Cerebellar cortex (tissue), 1 donor: ENCODE results near the gene CAPN13.

ENCODE experiments used
- DNase-seq: peaks from one replicate; pipeline ENCODE4 v3.0.0-alpha.2; 2015; ENCODE audit warnings: low spot score

The CAPN13 gene

DNA sequence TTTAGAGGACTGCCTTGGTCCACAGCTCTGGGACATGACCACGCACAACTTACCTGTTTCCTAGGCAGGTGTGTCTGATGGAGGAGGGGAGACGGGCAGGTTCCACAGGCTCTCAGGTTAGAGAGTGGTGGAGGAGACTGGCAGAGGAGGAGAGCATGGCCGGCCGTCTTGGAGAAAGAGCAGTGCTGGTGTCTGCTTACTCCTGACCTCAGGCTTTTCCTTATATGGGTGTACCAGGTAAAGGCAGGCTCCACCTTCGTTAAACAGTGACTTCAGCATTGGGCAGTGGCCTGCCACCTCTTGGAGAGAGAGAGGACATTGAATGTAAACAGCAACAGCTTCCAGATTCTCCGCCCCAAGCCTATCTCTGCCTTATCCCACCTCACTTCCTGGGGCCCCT is at the start of gene CAPN13:
Gene CAPN13, minus strand, starts transcription at position 198 of the 400 bp plus-strand sequence. CDS start 20,121 bp downstream, outside the sequence.
- no peak for DNase-seq

DNA sequence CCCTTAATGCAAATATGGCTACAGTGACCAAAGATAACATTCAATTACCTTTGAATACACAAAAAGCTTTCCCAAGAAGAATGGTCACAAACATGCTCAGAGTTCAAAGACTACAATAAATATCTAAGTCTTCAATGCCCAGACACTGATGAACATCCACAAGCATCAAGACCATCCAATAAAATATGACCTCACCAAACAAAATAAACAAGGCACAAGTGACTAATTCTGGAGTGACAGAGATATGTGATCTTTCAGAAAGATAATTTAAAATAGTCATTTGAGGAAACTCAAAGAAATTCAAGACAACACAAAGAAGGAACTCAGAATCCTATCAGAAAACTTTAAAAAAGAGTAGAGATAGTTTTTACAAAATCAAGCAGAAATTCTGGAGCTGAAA is 40.6 kb upstream of the CAPN13 start:
- no peak for DNase-seq

DNA sequence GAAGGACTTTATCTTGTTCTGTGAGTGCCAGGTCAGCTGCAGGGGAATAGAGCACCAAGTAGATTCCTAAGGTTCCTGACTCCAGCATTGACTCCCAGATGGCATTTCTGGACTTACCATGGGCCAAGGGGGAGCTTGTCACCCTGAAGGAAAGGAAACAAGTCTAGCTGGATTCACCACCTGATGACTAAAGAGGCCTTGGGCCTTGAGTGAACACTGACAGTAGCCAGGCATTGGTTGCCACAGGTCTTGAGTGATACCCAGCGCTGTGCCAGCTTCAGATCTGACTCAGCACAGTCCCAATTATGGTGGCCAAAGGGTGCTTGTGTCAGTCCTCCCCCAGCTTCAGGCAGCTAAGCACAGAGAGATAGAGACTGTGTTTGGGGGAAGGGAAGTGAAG is 40.1 kb upstream of the CAPN13 start:
- DNase-seq = no peak

GRCh38 chr2:30828586-30828985 is 21.3 kb upstream of the CAPN13 start:
- DNase-seq = no peak

GRCh38 chr2:30826916-30827315 is 19.7 kb upstream of the CAPN13 start:
- DNase-seq = no peak

- no peak for DNase-seq
Measured at GRCh38 chr2:30826481-30826880, 19.2 kb upstream of the CAPN13 start.

- DNase-seq = no peak
Measured at GRCh38 chr2:30823452-30823851, 16.2 kb upstream of the CAPN13 start.

- DNase-seq = no peak
Measured at GRCh38 chr2:30821960-30822359, 14.7 kb upstream of the CAPN13 start.

DNA sequence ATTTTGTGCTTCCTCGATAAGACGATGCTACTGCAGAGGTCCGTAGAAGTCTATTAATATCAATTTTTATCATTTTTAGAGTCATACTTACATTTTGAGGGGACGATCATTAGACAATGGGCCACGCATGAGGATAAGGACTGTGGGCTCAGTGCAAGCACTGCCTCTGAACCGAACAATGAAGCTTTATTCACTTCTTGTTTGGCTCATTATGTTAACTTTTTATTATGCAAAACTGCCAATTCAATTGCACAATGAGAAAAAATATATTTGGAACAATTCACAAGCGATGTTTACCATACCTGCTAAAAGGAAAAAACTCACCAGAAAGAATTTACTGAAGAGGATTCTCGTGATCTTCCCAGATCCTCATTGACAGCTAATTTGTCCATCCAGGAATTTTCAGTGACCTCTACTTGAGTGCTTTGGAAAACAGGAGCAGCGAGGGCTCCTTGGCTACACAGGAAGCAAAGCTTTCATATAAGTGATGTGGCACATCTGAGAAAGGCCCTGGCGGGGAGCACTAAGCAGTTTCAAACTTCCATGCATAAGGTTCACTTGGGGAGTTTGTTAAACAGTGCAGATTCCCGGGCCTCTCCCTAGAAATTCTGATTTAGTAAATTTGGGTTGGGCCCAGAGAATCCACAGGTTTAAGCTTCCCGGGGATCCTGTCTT is 13.3 kb upstream of the CAPN13 start:
- no peak for DNase-seq

GRCh38 chr2:30809938-30810337 is 2.7 kb upstream of the CAPN13 start:
- DNase-seq = no peak

DNA sequence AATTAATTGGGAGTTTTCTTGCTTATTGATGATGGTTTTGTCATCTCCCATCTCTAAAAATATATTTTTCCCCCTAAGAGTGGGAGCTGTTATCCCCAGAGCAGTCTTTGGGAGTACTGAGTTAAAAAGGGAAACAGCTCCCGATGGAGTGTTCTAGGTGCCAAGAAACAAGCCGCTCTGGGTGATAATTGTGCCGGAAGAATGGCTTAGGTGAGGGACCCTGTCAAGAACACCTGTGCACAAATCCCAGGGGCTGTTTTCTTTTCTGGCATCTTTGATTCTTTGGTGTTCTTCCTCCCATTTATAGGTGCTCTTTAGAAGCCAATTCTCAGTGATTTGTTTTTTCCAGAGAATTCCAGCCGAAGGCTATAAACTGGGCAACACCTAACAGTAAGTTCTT is 1.4 kb upstream of the CAPN13 start:
- DNase-seq = no peak

- DNase-seq = no peak
Measured at GRCh38 chr2:30803281-30803680, 4.0 kb downstream of the CAPN13 start.

GRCh38 chr2:30802611-30803010 is 4.6 kb downstream of the CAPN13 start:
- DNase-seq = no peak

- no peak for DNase-seq
Measured at GRCh38 chr2:30801821-30802455, 5.3 kb downstream of the CAPN13 start.

- DNase-seq = no peak
Measured at GRCh38 chr2:30800159-30800558, 7.1 kb downstream of the CAPN13 start.

- no peak for DNase-seq
Measured at GRCh38 chr2:30799366-30799765, 7.9 kb downstream of the CAPN13 start.

DNA sequence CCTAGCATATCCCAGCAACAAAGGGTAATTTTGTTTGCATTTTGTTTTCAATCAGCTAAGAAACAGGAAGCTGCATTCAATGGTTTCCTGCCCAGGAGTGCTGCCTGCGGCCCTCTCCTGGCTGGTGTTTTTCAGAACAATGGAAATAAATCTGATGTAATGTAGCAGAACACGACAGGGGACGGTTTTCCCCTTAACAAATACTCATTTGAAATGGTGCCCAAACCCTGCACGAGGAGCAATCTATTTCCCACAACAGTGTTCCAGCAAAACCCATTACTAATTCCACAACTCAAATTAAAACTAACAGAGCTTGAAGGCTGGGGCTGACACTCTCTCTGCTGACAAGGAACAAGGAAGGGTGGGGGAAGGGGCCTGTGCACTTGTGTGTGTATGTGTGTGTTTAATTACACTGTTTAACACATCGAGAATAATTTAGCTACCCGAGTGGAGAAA is 8.7 kb downstream of the CAPN13 start:
- DNase-seq = no peak

DNA sequence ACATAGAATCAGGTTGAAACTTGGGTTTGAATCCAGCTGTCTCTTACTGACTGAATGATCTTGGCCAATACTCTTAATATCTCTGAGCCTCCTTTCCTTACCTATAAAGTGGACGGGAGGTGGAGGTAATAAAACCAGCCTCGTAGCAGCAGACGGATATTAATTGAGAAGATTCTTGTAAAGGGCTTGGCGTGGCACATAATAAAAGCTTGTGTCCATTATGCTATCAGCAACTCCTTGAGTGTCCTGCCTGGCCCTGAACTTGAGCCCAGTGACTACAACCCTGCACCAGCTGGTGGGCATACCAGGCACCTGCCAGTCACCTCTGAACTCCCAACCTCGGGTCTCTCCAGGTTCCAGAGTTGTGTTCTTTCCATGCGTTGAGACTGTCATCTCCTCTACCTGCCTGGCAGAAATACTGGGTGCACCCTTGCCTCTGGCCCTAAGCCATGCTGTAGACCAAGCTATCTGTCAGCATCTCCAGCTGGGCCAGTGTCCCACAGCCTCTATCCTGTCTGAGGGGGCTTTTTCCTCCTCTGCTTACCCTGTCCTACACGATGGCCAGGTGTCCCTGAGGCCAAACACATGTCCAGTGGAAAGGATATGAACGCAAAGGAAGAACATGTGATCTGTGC is 9.7 kb downstream of the CAPN13 start:
- DNase-seq = no peak

DNA sequence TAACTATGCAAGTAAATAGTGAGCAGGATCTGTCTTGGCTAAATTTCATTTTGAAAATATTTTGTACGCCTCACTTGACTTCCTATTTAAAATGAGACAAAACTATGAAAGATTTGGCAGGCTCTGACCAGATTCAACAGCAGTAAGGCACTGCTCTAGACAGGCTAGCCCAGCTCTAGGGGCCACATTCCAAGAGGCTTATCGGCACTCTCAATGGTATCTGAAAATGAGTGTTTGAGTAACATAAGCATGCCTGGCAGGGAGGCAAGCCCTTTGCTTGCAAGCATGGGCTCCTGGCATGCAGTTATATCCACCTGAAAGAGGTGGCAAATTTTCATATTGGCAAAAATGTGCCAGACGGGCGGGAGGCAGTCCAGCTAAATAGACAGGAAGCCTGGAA is 10.5 kb downstream of the CAPN13 start:
- DNase-seq = no peak

DNA sequence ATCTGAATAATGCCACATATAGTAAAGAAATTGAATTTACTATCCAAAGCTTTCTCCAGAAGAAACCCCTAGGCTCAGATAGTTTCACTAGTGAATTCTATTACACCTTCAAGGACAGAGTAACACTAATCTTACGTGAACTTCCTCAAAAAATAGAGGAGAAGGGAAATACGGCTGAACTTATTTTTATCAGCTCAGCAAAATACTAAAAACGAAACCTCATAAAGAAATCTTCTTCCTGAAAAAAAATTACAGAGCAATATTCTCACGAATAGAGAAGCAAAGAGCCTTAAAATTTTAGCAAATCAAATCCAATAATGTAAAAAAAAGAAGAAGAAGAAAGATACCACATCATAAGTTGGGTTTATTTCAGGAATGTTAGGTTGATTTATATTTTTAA is 14.7 kb downstream of the CAPN13 start:
- no peak for DNase-seq

GRCh38 chr2:30790879-30791278 is 16.4 kb downstream of the CAPN13 start:
- no peak for DNase-seq

DNA sequence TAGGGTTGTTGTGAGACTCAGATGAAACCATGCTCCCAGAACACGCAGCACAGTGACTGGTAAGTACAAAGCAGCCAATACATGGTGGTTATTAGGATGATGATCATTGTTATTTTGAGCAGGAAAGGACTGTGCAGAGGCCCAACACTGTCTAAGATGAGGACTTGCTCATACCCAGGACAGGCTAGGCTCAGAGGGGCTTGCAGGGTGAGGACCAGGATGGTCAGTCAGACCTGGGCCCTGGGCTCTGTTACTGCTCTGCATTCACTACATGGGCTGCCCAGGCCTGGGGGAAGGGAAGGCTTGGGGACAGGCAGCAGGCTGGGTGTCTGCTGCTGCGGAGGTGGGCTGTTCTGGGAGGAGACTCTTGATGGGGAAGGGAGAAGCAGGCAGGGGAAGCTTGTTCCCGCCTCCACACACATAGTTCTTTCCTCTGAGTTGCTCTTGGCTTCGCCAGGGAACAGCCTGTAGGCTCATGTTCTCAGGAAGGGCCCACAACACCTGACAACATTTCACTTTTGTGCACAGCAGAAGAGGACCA is 17.5 kb downstream of the CAPN13 start:
- no peak for DNase-seq
